SK-N-MC (cell line): ENCODE measurements around the gene ITGA2B.
"Not testable (repeated sequence)": the region's sequence is repeated elsewhere in the genome, so short reads cannot be mapped to it uniquely, and the experiment has no call there.

Experiments
- DNase-seq: peaks from one replicate; pipeline ENCODE4 v3.0.0-alpha.2; 2011; ENCODE audit warnings: low read depth, low spot score
- H3K27ac ChIP-seq: fragments of 200-600 bp; sonication (generic); 2 replicates; pipeline ENCODE4 v1.5.1; 2016; ENCODE audit warnings: mixed run types
- H3K36me3 ChIP-seq: fragments of 200-600 bp; sonication (generic); 2 replicates; pipeline ENCODE4 v1.6.1; 2017; ENCODE audit warnings: antibody characterized with exemption, low read length, mixed read lengths; ENCODE audit not compliant: insufficient read depth
- H3K4me3 ChIP-seq: fragments of 200-600 bp; sonication (generic); 2 replicates; pipeline ENCODE4 v1.5.1; 2016
- H3K9ac ChIP-seq: fragments of 200-600 bp; sonication (generic); 2 replicates; pipeline ENCODE4 v1.8.0; 2017; ENCODE audit warnings: mixed run types, mixed read lengths; ENCODE audit not compliant: insufficient read length
- H3K9me3 ChIP-seq: fragments of 200-600 bp; sonication (generic); 2 replicates; pipeline ENCODE4 v1.6.1; 2017; ENCODE audit warnings: low read depth, mild to moderate bottlenecking, antibody characterized with exemption, low read length, moderate library complexity, mixed read lengths
- EZH2 ChIP-seq: fragments of 200-600 bp; sonication (generic); IDR thresholded peaks from one replicate; pipeline ENCODE4 v1.6.1; 2017; ENCODE audit warnings: antibody characterized with exemption
- FOXP2 ChIP-seq: optimal IDR thresholded peaks from 2 replicates; pipeline ENCODE3; 2011; ENCODE audit warnings: mild to moderate bottlenecking, moderate library complexity; ENCODE audit not compliant: insufficient read depth; ENCODE audit errors: extremely low read length, control extremely low read depth
- POLR2AphosphoS5 ChIP-seq: IDR thresholded peaks from 2 replicates; pipeline ENCODE4 v1.6.1; 2012; ENCODE audit warnings: mild to moderate bottlenecking, low read depth, low read length, borderline replicate concordance

ITGA2B gene

DNA sequence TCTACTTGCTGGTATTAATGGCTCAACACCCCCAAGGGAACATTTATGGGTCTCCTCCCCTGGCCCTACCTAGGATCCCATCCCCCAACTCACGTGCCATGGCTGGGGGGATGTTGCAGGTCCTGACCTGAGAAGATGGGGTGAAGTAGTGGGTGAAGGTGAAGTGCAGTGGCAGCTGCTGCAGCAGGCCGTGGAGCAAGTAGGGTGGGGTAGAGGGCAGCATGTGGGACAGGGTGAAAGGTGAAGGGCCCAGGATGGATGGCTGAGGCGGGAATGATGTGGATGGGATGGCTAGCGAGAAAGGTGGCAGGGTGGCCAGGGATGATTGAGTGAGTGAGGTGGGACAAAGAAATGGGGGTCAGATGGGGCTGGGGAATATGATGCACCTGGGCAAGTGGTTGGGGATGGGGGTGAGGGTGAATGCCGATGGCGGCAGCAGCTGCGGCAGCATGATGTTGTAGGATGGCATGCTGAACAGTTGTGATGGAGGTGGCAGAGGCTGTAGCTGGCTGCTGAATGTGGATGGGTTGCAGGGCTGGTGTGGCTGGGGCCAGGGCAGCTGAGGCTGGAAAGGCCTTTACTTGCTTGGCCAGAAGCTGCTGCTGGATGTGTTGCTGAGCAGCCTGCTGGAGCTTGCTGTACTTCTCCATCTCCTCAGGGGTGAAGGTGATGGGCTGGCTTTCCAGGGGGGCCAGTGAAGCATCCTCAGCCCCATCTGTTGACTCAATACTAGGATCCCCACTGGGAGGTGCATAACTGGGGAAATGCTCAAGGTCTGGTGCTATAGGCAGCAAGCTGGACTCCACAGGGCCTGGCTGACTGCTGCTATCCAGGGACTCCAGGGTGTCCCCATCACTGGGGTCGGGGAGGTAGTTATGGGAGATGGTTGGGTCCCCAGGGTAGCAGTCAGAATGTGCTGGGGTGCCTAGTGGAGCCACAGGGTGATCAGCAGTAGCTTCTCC, 8.3 kb upstream of the ITGA2B start:
- TF ChIP-seq FOXP2 (no peak), EZH2 (no peak), POLR2AphosphoS5 (no peak)

DNA sequence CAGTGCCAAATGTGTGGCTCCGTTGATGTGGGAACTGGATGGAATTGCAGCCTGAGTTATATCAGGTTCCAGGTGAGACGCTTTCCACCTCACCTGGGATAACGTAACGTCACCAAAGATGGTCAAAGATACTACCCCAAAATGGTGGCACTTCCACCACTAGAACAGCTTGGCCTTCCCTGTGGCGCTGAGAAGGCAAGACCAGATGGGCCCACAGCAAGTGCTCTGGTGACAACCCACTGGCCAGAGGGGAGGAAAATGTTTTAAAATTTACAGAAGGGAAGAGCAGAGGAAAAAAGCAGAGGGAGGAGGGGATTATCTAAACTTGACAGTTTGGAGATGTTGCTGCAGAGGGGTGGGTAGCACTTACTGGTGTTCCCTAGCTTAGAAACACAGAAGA, 7.5 kb upstream of the ITGA2B start:
- H3K27ac ChIP-seq = no peak overlapping the region
- TF ChIP-seq FOXP2 (no peak), POLR2AphosphoS5 (no peak), EZH2 (no peak)
- no peak overlapping the region for H3K4me3 ChIP-seq
- no peak for DNase-seq
- no peaks in the 10 kb centered on the region for H3K9me3 ChIP-seq
- no peak overlapping the region for H3K9ac ChIP-seq
- H3K36me3 ChIP-seq = peaks cover 39% of the 10 kb centered on the region

More for the DNA sequence above, 8.3 kb upstream of the ITGA2B start:
- Histone ChIP-seq H3K4me3 (no peak overlapping the region), H3K9me3 (no peaks in the 10 kb centered on the region), H3K9ac (no peak overlapping the region), H3K27ac (no peak overlapping the region), H3K36me3 (peaks cover 39% of the 10 kb centered on the region)
- no peak for DNase-seq

DNA sequence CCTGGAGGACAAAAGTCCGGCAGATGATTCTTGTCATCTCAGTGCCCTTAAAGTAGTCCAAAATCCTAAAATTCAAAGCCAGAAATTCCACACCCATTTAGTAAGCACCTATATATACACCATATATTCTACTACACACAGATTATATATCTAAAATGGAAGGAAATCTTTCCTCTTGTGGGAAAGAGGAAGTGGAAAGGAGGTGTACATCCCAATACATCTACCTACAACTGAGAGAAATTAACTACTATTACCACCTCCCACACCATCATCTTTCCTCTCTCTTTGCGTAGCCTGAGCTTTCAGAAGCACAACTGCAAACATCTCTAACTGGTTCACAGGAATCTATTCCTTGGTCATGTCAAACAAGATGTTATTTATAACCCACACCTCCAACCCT, 5.4 kb upstream of the ITGA2B start:
- no peak for DNase-seq
- Histone ChIP-seq H3K27ac (no peak overlapping the region), H3K36me3 (peaks cover 21% of the 10 kb centered on the region), H3K4me3 (no peak overlapping the region), H3K9me3 (no peaks in the 10 kb centered on the region), H3K9ac (no peak overlapping the region)
- TF ChIP-seq FOXP2 (no peak), POLR2AphosphoS5 (no peak), EZH2 (no peak)

DNA sequence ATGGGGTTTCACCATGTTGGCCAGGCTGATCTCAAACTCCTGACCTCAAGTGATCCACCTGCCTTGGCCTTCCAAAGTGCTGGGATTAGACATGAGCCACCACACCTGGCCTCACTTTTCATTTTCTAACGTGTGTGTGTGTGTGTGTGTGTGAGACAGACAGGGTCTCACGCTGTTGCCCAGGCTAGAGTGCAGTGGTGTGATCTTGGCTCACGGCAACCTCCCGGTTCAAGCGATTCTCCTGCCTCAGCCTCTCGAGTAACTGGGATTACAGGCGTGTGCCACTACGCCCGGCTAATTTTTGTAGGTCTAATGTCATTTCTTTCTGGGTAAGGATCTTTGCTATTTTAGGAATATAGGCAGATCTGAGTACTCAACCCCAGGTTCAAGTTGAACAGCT, 4.7 kb upstream of the ITGA2B start:
- H3K9ac ChIP-seq, H3K4me3 ChIP-seq, H3K9me3 ChIP-seq, DNase-seq: not testable (repeated sequence)
- H3K36me3 ChIP-seq = peaks cover 13% of the 10 kb centered on the region; the same call in 1 of the 2 replicates
- H3K27ac ChIP-seq = 0 out of 2 replicates have a peak overlapping the region, but pooled peaks have one; percentile 30

DNA sequence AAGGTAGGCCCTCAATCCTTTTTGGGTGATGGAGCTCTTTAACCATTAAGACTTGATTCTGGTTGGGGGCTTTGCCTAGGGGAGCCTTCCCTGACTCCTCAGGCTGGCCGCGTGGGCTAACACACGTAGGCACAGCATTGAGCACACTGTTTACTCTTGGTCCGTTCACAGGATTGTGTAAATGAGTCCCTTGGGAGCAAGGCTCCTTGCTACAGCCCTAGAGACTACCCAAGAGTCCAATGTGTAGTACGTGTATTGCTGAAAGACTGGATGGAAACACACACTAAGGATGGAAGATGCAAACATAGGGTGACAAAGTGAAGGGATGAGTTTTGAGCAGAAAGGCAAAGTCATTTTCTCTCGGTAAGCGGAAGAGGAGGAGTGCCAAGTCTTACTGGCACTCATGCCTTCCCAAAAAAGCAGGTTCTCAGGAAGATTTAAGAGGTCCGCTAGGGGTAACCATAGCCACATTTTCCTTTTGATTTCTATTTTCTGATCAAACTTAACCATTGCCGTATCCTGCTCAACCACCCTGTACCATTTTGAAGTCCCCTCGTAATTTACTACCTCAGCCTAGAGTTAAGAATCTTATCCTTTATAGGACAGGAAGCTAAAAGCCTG, 911 bp upstream of the ITGA2B start:
- TF ChIP-seq POLR2AphosphoS5 (no peak), EZH2 (no peak)
- no peaks in the 10 kb centered on the region for H3K36me3 ChIP-seq
- no peaks in the 10 kb centered on the region for H3K9me3 ChIP-seq
- H3K27ac ChIP-seq = no peak overlapping the region
- no peak overlapping the region for H3K4me3 ChIP-seq
- DNase-seq = no peak
- no peak overlapping the region for H3K9ac ChIP-seq

DNA sequence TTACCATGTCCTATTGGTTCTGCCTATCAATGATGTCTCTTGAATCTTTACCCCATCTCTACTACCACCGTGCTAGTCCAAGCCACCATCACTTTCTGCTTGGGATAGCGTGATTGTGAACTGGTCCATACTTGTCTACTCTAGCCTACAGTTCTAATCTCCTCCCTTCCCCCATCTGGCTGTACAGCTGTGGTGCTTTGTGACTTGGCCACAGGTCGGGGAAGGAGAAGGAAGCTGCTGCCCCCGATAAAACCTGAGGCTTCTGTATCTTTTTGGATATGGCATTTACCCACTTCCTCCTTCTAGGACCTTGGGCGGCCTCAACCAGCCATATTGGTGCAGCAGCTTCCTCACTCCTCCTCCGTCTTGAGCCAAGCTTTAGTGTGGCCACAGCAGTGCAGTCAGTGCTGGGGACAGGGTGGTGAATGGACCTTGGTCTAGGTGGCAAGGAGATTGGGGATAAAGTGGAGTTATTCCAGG, 314 bp upstream of the ITGA2B start:
- TF ChIP-seq POLR2AphosphoS5 (no peak), FOXP2 (no peak), EZH2 (no peak)
- no peak for DNase-seq
- Histone ChIP-seq H3K9me3 (no peaks in the 10 kb centered on the region), H3K4me3 (no peak overlapping the region), H3K27ac (no peak overlapping the region), H3K9ac (no peak overlapping the region), H3K36me3 (no peaks in the 10 kb centered on the region)

DNA sequence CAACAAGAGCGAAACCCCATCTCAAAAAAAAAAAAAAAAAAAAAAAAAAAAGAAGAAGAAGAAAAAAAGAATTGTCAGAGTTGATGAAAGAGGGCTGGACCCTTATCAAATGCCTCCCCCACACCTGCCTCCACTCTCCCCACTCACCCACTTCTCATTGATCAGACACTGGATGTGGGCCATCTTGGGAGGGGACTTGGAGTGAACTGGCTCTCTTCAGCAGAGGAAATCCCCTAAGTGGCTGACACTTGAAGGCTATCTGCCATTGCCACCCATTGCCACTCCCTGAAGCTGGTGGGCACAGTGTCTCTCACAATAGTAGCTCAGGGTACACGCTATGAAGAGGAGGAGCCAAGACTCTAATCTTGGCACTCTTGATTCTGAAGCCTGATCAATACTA, 1.6 kb downstream of the ITGA2B start:
- Histone ChIP-seq H3K9ac (no peak overlapping the region), H3K4me3 (no peak overlapping the region), H3K27ac (no peak overlapping the region), H3K36me3 (no peaks in the 10 kb centered on the region), H3K9me3 (no peaks in the 10 kb centered on the region)
- TF ChIP-seq POLR2AphosphoS5 (no peak), EZH2 (no peak), FOXP2 (no peak)
- DNase-seq = no peak

DNA sequence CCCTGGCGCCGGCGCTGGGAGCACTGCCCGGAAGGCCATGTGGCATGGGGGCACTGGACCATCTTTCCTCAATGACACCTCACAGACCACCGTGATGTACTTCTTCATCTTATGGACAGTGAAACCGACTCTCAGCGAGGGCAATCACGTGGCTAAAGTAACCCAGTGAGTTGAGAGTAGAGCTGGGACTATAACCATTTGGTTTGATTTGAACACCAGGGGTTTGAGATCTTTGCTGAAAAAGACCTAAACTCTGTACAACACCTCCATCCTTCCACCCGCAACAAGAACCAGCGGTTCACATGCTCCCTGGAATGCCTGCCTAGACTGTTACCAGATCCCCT, 3.3 kb downstream of the ITGA2B start:
- TF ChIP-seq FOXP2 (no peak), EZH2 (no peak), POLR2AphosphoS5 (no peak)
- H3K27ac ChIP-seq = no peak overlapping the region
- no peak overlapping the region for H3K9ac ChIP-seq
- no peak for DNase-seq
- no peaks in the 10 kb centered on the region for H3K36me3 ChIP-seq
- H3K9me3 ChIP-seq = no peaks in the 10 kb centered on the region
- H3K4me3 ChIP-seq = peak overlapping the region; percentile 84
